ENCODE data around the gene EARS2.

EARS2 gene

GRCh38 chr16:23476289-23476688 lies 80.9 kb downstream of the EARS2 start:
- DNase-seq, result no peak

Data from CD4-positive, alpha-beta T cell treated with Interferon alpha-2 for 1 hour (primary cell).